Islet precursor cell (in vitro differentiated cells): ENCODE measurements around the gene PRMT1.
"Not testable (repeated sequence)": the region's sequence is repeated elsewhere in the genome, so short reads cannot be mapped to it uniquely, and the experiment has no call there.

Source experiments
- DNase-seq: peaks from one replicate; pipeline ENCODE4 v3.0.0-alpha.2; 2018

PRMT1 gene

GRCh38 chr19:49689133-49690078, 12.3 kb downstream of the PRMT1 start, which contains the start of gene ADM5:
Gene ADM5 (plus strand): TSS chr19:49689594. CDS start chr19:49689838, 244 bp downstream.
- peak; percentile 87 for DNase-seq

- DNase-seq = no peak
Measured at GRCh38 chr19:49690079-49690655, 13.1 kb downstream of the PRMT1 start.

GRCh38 chr19:49690656-49691242, 13.7 kb downstream of the PRMT1 start, which contains the start of gene CPT1C:
Gene CPT1C (plus strand): TSS chr19:49691116. CDS start chr19:49692253, 1,137 bp downstream.
- peak; percentile 91 for DNase-seq

- DNase-seq = peak; percentile 82
Measured at GRCh38 chr19:49691243-49692146, 14.4 kb downstream of the PRMT1 start.

GRCh38 chr19:49692147-49692506, 15.1 kb downstream of the PRMT1 start:
- DNase-seq = no peak

- DNase-seq = no peak
Measured at GRCh38 chr19:49696115-49696514, 19.0 kb downstream of the PRMT1 start.

GRCh38 chr19:49696865-49697264, 19.8 kb downstream of the PRMT1 start:
- DNase-seq = no peak

GRCh38 chr19:49699364-49699763, 22.3 kb downstream of the PRMT1 start:
- no peak for DNase-seq

GRCh38 chr19:49700563-49700962, 23.5 kb downstream of the PRMT1 start:
- no peak for DNase-seq

- no peak for DNase-seq
Measured at GRCh38 chr19:49701271-49701786, 24.3 kb downstream of the PRMT1 start.

GRCh38 chr19:49704888-49705642, 28.0 kb downstream of the PRMT1 start:
- DNase-seq = no peak

GRCh38 chr19:49705919-49706318, 28.8 kb downstream of the PRMT1 start:
- DNase-seq = no peak

- DNase-seq = peak; percentile 70
Measured at GRCh38 chr19:49710372-49710951, 33.4 kb downstream of the PRMT1 start.

- DNase-seq = peak; percentile 84
Measured at GRCh38 chr19:49712397-49712859, 35.4 kb downstream of the PRMT1 start.

- DNase-seq = peak; percentile 81
Measured at GRCh38 chr19:49713236-49713845, 36.3 kb downstream of the PRMT1 start.

- no peak for DNase-seq
Measured at GRCh38 chr19:49716154-49716553, 39.1 kb downstream of the PRMT1 start.

- DNase-seq = no peak
Measured at GRCh38 chr19:49718511-49718910, 41.4 kb downstream of the PRMT1 start.

- no peak for DNase-seq
Measured at GRCh38 chr19:49718991-49719390, 41.9 kb downstream of the PRMT1 start.

GRCh38 chr19:49719420-49719819, 42.3 kb downstream of the PRMT1 start:
- DNase-seq = not testable (repeated sequence)

GRCh38 chr19:49727217-49728030, 50.4 kb downstream of the PRMT1 start:
- no peak for DNase-seq
